ENCODE results near the gene HCAR2.
"Not testable (repeated sequence)": the region's sequence is repeated elsewhere in the genome, so short reads cannot be mapped to it uniquely, and the experiment has no call there.

Gene HCAR2

GRCh38 chr12:122691566-122691965 is 11.6 kb downstream of the HCAR2 start:
- H3K4me1 ChIP-seq, result no peaks in the 10 kb centered on the region
- no peak for DNase-seq
- peak overlapping the region; percentile 54 for H3K4me3 ChIP-seq (ENCODE audit: low read depth, low read length)
- no peaks in the 10 kb centered on the region for H3K27me3 ChIP-seq
- TF ChIP-seq CTCF (IDR thresholded peaks at IDR 0.05; ENCODE audit: low read depth, low read length), result no peak
- H3K9me3 ChIP-seq, result no peaks in the 10 kb centered on the region
- H3K36me3 ChIP-seq, result no peaks in the 10 kb centered on the region

DNA sequence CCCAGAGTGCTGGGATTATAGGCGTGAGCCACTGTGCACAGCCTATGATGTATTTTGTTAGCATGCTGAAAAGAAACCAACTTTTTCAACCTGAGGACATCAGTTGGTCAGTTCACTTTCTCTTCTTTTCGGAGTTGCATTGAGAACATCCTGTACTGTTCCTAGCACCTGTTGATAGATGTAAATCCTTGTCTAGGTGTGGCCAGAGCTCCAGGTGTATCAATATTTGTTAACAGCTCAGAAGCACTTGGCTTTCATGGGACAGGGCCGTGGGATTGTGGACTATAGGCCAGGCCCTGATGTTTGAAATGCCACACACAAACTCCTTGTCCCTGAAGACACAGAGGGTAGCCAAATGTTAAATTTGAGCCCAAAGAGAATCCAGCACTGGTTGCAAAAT is 14.9 kb downstream of the HCAR2 start:
- DNase-seq, result no peak
- Histone ChIP-seq H3K4me1 (no peaks in the 10 kb centered on the region), H3K27me3 (no peaks in the 10 kb centered on the region), H3K4me3 (ENCODE audit: low read depth, low read length) (no peak overlapping the region), H3K36me3 (no peaks in the 10 kb centered on the region), H3K9me3 (no peaks in the 10 kb centered on the region)
- no peak for TF ChIP-seq CTCF (IDR thresholded peaks at IDR 0.05; ENCODE audit: low read depth, low read length)

- no peaks in the 10 kb centered on the region for H3K9me3 ChIP-seq
- DNase-seq, result peak; percentile 19
- no peak overlapping the region for H3K4me3 ChIP-seq (ENCODE audit: low read depth, low read length)
- H3K4me1 ChIP-seq, result no peaks in the 10 kb centered on the region
- H3K27me3 ChIP-seq, result no peaks in the 10 kb centered on the region
- no peak for TF ChIP-seq CTCF (IDR thresholded peaks at IDR 0.05; ENCODE audit: low read depth, low read length)
- H3K36me3 ChIP-seq, result no peaks in the 10 kb centered on the region
These were observed 16.1 kb downstream of the HCAR2 start for GRCh38 chr12:122687086-122687485.

GRCh38 chr12:122686538-122686937 is 16.6 kb downstream of the HCAR2 start:
- Histone ChIP-seq H3K27me3 (no peaks in the 10 kb centered on the region), H3K4me1 (no peaks in the 10 kb centered on the region), H3K36me3 (no peaks in the 10 kb centered on the region), H3K9me3 (no peaks in the 10 kb centered on the region), H3K4me3 (ENCODE audit: low read depth, low read length) (no peak overlapping the region)
- TF ChIP-seq CTCF (IDR thresholded peaks at IDR 0.05; ENCODE audit: low read depth, low read length), result no peak
- no peak for DNase-seq

DNA sequence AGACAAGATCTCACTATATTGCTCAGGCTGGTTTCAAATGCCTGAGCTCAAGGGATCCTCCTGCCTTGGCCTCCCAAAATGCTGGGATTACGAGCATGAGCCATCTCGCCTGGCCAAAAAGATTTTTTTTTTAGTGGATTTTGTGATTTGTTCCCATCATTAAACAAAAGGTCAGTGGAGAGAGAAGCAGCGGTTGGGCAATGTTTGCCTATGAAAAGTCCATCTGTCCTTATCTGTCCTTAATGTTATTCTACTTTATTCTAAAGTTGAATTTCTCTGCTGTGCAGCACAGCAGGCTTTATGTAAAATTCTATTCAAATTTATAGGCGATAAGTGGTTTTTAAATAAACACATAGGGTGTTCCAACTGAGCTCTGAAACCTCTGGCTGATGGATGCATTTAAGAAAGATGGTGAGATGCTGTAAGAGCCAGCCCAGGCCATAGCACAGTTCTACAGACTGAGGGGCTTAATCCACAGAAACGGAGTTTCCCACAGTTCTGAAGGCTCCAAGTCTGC is 18.8 kb downstream of the HCAR2 start:
- no peaks in the 10 kb centered on the region for H3K36me3 ChIP-seq
- DNase-seq, result no peak

GRCh38 chr12:122681814-122682213 is 21.3 kb downstream of the HCAR2 start:
- Histone ChIP-seq H3K27me3 (no peaks in the 10 kb centered on the region), H3K4me3 (ENCODE audit: low read depth, low read length) (no peak overlapping the region), H3K9me3 (no peaks in the 10 kb centered on the region), H3K4me1 (no peaks in the 10 kb centered on the region), H3K36me3 (no peaks in the 10 kb centered on the region)
- TF ChIP-seq CTCF (IDR thresholded peaks at IDR 0.05; ENCODE audit: low read depth, low read length), result no peak
- DNase-seq, result no peak

More for the DNA sequence above, 18.8 kb downstream of the HCAR2 start:
- Histone ChIP-seq H3K4me1 (no peaks in the 10 kb centered on the region), H3K27me3 (no peaks in the 10 kb centered on the region), H3K9me3 (no peaks in the 10 kb centered on the region), H3K4me3 (ENCODE audit: low read depth, low read length) (no peak overlapping the region)
- TF ChIP-seq CTCF (IDR thresholded peaks at IDR 0.05; ENCODE audit: low read depth, low read length), result no peak

DNA sequence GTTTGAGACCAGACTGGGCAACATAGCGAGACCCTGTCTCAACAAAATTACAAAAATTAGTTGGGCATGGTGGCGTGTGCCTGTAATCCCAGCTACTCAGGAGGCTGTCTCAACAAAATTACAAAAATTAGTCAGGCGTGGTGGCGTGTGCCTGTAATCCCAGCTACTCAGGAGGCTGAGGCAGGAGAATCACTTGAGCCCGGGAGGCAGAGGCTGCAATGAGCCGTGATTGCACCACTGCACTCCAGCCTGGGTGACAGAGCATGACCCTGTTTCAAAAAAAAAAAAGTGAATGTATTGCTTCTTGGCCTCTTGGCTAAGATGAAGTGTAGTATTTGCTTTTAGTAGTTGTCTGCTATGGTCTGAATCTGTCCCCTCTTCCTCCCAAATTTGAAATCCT is 22.2 kb downstream of the HCAR2 start:
- not testable (repeated sequence) for H3K4me1 ChIP-seq; H3K36me3 ChIP-seq; H3K27me3 ChIP-seq; DNase-seq; H3K4me3 ChIP-seq (ENCODE audit: low read depth, low read length); H3K9me3 ChIP-seq

DNA sequence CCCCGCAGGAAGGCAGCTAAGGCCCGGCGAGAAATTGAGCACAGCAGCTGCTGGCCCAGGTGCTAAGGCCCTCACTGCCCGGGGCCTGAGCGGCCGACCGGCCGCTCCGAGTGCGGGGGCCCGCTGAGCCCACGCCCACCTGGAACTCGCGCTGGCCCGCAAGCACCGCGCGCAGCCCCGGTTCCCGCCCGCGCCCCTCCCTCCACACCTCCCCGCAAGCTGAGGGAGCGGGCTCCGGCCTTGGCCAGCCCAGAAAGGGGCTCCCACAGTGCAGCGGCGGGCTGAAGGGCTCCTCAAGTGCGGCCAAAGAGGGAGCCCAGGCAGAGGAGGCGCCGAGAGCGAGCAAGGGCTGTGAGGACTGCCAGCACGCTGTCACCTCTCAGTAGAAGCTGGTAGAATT is 26.4 kb downstream of the HCAR2 start:
- H3K27me3 ChIP-seq; H3K4me3 ChIP-seq (ENCODE audit: low read depth, low read length); DNase-seq; H3K4me1 ChIP-seq; H3K9me3 ChIP-seq; H3K36me3 ChIP-seq: not testable (repeated sequence)

DNA sequence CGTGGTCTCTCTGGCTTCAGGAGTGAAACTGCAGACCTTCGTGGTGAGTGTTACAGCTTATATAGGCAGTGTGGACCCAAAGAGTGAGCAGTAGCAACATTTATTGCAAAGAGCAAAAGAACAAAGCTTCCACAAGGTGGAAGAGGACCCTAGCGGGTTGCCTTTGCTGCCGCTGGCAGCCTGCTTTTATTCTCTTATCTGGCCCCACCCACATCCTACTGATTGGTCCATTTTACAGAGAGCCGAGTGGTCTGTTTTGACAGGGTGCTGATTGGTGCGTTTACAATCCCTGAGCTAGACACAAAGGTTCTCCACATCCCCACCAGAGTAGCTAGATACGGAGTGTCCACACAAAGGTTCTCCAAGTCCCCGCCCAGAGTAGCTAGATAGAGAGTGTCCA is 27.1 kb downstream of the HCAR2 start:
- DNase-seq; H3K9me3 ChIP-seq; H3K4me1 ChIP-seq; H3K4me3 ChIP-seq (ENCODE audit: low read depth, low read length); H3K27me3 ChIP-seq; H3K36me3 ChIP-seq: not testable (repeated sequence)

Data from BE2C (cell line).